ENCODE data around the gene VSIG4. TPM values are rescaled to one million over a fixed set of nuclear protein-coding genes. Genes with fewer than 3 reads are reported as not detected.
"Not testable (repeated sequence)": the region's sequence is repeated elsewhere in the genome, so short reads cannot be mapped to it uniquely, and the experiment has no call there.

The VSIG4 gene
- 0.54 and 2.3 TPM in 2 replicates for total RNA-seq

GRCh38 chrX:66039944-66040343 is at the start of gene VSIG4:
Gene VSIG4, minus strand, starts transcription at chrX:66040080. Its CDS starts 82 bp downstream, at chrX:66039998.
- Histone ChIP-seq H3K4me3 (ENCODE audit: low read depth, low read length) (no peak within 1 kb of the TSS), H3K27me3 (ENCODE audit: control insufficient read depth, insufficient read depth, low read length) (no peaks in the 10 kb centered on the region), H3K36me3 (ENCODE audit: control insufficient read depth, insufficient read depth, low read length) (no peaks in the 10 kb centered on the region)
- TF ChIP-seq CTCF (IDR thresholded peaks at IDR 0.05; ENCODE audit: insufficient read depth, low read length, poor library complexity, severe bottlenecking), result no peak
- no peak for DNase-seq (ENCODE audit: low read depth)

GRCh38 chrX:66076801-66077200 is 36.9 kb upstream of the VSIG4 start:
- Histone ChIP-seq H3K36me3 (ENCODE audit: control insufficient read depth, insufficient read depth, low read length) (no peaks in the 10 kb centered on the region), H3K27me3 (ENCODE audit: control insufficient read depth, insufficient read depth, low read length) (no peaks in the 10 kb centered on the region), H3K4me3 (ENCODE audit: low read depth, low read length) (no peak overlapping the region)
- DNase-seq (ENCODE audit: low read depth), result no peak
- no peak for TF ChIP-seq CTCF (IDR thresholded peaks at IDR 0.05; ENCODE audit: insufficient read depth, low read length, poor library complexity, severe bottlenecking)

GRCh38 chrX:66074920-66075879 is 35.3 kb upstream of the VSIG4 start:
- Histone ChIP-seq H3K36me3 (ENCODE audit: control insufficient read depth, insufficient read depth, low read length) (no peaks in the 10 kb centered on the region), H3K27me3 (ENCODE audit: control insufficient read depth, insufficient read depth, low read length) (no peaks in the 10 kb centered on the region), H3K4me3 (ENCODE audit: low read depth, low read length) (no peak overlapping the region)
- DNase-seq (ENCODE audit: low read depth), result no peak
- no peak for TF ChIP-seq CTCF (IDR thresholded peaks at IDR 0.05; ENCODE audit: insufficient read depth, low read length, poor library complexity, severe bottlenecking)

GRCh38 chrX:66071126-66071525 is 31.2 kb upstream of the VSIG4 start:
- Histone ChIP-seq H3K4me3 (ENCODE audit: low read depth, low read length) (no peak overlapping the region), H3K36me3 (ENCODE audit: control insufficient read depth, insufficient read depth, low read length) (no peaks in the 10 kb centered on the region), H3K27me3 (ENCODE audit: control insufficient read depth, insufficient read depth, low read length) (no peaks in the 10 kb centered on the region)
- TF ChIP-seq CTCF (IDR thresholded peaks at IDR 0.05; ENCODE audit: insufficient read depth, low read length, poor library complexity, severe bottlenecking), result no peak
- DNase-seq (ENCODE audit: low read depth), result no peak

- H3K4me3 ChIP-seq (ENCODE audit: low read depth, low read length), result no peak overlapping the region
- H3K27me3 ChIP-seq (ENCODE audit: control insufficient read depth, insufficient read depth, low read length), result no peaks in the 10 kb centered on the region
- no peak for TF ChIP-seq CTCF (IDR thresholded peaks at IDR 0.05; ENCODE audit: insufficient read depth, low read length, poor library complexity, severe bottlenecking)
- H3K36me3 ChIP-seq (ENCODE audit: control insufficient read depth, insufficient read depth, low read length), result no peaks in the 10 kb centered on the region
- DNase-seq (ENCODE audit: low read depth), result no peak
Observed at GRCh38 chrX:66064261-66064660, 24.4 kb upstream of the VSIG4 start.

GRCh38 chrX:66057019-66057418 is 17.1 kb upstream of the VSIG4 start:
- not testable (repeated sequence) for DNase-seq (ENCODE audit: low read depth); H3K36me3 ChIP-seq (ENCODE audit: control insufficient read depth, insufficient read depth, low read length); H3K27me3 ChIP-seq (ENCODE audit: control insufficient read depth, insufficient read depth, low read length); H3K4me3 ChIP-seq (ENCODE audit: low read depth, low read length)
